Glomerular visceral epithelial cell (primary cell): Measurements from ENCODE around the gene RAB3D.

Source experiments
- DNase-seq: peaks from one replicate; pipeline ENCODE4 v3.0.0-alpha.2; 2016; ENCODE audit errors: extremely low spot score

The RAB3D gene

GRCh38 chr19:11295665-11296245 is 43.7 kb downstream of the RAB3D start, which contains the start of gene TSPAN16:
TSPAN16 (plus strand) TSS chr19:11296160; CDS start chr19:11296298, 138 bp downstream.
- DNase-seq: no peak

- DNase-seq: no peak
Observed at GRCh38 chr19:11295180-11295579, 44.3 kb downstream of the RAB3D start.

DNA sequence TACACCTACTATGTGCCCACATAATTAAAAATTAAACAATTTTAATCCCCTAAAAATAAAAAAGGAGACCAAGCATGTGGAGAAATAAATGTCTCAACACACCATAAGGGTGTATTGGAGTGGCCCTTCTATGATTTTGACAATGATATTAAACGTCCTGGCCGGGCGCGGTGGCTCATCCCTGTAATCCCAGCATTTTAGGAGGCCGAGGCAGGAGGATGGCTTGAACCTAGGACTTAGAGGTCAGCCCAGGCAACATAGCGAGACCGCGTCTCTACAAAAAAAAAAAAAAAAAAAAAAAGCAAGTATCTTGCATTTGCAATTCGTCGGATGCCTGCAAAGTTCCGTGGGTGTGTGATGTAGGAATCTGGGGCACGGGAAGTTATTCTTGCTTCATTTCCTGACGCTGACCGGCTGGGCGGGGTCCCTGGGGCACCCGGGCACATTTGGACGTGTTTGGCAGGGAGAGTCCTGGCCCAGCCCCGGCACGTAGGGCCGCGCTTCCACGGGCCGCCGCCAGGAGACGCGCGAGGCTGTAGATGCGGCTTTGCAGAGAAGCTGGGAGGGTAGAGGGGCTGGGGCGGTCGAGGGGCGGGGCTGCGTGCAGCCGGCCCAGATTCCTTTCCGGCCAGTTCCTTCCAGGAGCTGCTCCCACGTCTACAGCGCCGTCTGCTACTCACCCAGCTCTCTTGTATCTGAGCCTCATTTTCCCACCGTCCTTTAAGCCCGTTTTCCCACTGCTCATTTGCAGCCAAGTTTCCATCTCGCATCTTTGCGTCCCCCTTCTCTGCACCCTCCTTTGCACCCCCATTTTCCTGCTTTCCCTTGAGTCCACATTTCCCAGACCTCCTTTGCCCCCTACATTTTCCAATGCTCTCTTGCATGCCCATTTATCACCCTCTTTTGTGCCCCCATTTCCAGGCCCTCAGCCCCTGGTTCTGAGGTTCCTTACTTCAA is 45.7 kb downstream of the RAB3D start:
- DNase-seq: peak; percentile 96

DNA sequence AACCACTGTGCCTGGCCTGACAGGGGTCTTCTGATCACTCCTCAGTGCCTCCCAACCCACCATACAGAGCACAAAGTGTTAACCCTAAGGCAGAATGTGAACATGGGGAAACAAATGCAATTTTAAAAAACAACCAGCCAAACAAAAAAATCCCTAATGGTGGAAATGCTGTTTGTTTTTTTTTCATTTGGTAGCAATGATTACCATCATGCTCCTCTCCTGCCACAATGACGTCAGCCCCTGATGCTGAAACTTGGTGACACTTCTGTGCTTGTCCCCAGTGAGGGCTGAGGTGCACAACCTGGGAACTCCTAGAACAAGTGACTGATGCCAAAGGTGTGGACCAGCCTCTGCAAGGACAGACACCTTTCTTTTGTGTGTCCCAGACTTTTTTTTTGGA is 47.5 kb downstream of the RAB3D start:
- no peak for DNase-seq

- no peak for DNase-seq
Observed at GRCh38 chr19:11291415-11291814, 48.0 kb downstream of the RAB3D start.

DNA sequence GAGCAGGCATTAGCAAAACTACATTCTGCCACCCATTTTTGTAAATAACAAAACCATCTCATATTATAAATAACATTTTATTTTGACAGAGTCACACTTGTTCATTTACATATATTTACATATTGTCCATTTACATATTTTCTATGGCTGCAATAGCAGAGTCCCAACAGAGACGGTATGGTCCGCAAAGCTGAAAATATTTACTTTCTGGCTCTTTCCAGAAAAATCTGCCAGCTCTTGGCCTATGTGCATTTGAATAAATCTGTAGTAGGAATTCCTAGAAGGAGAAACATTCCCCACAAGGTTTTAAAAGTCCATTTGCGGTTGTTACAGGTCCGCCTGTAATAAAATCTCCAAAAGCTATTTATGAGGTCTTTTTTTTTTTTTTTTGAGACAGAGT is 49.2 kb downstream of the RAB3D start:
- no peak for DNase-seq

GRCh38 chr19:11288349-11288748 is 51.1 kb downstream of the RAB3D start:
- peak; percentile 21 for DNase-seq

GRCh38 chr19:11286312-11286974 is 53.0 kb downstream of the RAB3D start:
- DNase-seq: no peak

GRCh38 chr19:11284515-11284914 is 54.9 kb downstream of the RAB3D start:
- no peak for DNase-seq

DNA sequence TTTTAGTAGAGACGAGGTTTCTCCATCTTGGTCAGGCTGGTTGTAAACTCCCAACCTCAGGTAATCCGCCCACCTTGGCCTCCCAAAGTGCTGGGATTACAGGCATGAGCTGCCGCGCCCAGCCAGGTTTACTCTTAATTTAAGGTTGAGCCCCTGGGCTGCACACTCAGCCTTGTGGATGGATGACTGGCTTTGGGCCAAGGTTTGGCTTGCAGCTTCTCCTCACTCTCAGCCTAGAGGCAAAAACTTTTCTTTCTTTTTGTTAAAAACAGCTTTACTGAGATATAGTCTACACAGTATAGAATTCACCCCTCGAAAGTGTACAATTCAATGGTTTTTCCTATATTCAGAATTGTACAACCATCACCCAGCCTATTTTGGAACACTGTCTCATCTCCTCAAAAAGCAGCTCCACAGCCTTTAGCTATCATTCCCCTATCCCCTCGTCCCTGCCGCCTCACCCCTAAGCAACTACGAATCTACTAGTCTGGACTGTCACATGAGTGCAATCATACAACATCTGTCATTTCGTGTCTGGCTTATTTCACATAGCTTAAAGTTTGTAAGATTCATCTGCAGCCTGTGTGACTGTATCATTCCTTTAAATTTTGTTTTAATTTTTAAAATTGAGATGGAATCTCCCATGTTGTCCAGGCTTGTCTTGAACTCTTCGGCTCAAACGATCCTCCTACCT is 58.0 kb downstream of the RAB3D start:
- no peak for DNase-seq

GRCh38 chr19:11279505-11280236 is 59.8 kb downstream of the RAB3D start:
- DNase-seq: peak; percentile 21

- no peak for DNase-seq
Observed at GRCh38 chr19:11278670-11279069, 60.8 kb downstream of the RAB3D start.

DNA sequence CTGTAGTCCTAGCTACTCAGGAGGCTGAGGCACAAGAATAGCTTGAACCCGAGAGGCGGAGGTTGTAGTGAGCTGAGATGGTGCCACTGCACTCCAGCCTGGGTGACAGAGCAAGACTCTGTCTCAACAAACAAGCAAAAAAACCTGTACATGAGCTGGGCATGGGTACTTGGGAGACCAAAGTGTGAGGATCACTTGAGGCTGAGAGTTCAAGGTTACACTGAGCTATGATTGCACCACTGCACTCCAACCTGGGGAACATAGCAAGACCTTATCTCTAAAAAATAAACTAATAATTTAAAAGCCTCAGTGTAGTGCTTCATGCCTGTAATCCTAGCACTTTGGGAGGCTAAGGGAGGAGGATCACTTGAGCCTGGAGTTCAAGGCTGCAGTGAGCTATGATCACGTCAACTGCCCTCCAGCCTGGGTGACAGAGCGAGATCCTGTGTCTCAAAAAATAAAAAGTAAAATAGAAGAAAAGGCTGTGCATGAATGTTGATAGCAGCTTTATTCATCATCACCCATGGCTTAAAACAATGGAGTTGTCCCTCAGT is 64.8 kb downstream of the RAB3D start:
- DNase-seq: no peak

GRCh38 chr19:11273989-11274388 is 65.5 kb downstream of the RAB3D start:
- DNase-seq: no peak

DNA sequence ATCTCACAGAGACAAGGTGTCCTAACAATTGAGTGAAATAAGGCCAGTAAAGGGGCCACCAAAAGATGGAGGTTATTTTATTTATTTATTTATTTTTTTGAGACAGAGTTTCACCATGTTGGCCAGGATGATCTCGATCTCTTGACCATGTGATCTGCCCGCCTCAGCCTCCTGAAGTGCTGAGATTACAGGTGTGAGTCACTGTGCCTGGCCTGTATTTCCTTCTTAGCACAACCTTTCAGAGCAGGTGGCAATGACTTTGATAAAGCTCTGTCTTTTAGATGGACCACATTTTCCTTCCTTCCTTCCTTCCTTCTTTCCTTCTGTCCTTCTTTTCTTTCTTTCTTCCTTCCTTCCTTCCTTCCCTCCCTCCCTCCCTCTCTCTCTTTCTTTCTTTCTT is 66.2 kb downstream of the RAB3D start:
- DNase-seq: no peak
